Heart right ventricle (tissue), 16 donors: ENCODE data around the gene KL. TPM values are rescaled to one million over a fixed set of nuclear protein-coding genes. Genes with fewer than 3 reads are reported as not detected.

Experiments
- ATAC-seq, 8 donors: fragments of 200-7000 bp; cut with Tn5 transposase; one replicate each; pipeline ENCODE4 v1.9.1; 2020; ENCODE audit warnings: mild to moderate bottlenecking in 8 of 8, moderate library complexity in 8 of 8, moderate number of reproducible peaks in 1 of 8
- DNase-seq, 2 donors: peaks; one replicate each; pipeline ENCODE4 v3.0.0-alpha.2; 2020
- H3K27ac ChIP-seq, 10 donors: fragments of 200-600 bp; sonication (generic) in 2 of 10; one replicate each; pipeline versions ENCODE4 v1.5.0 to v1.8.0; 2020 to 2022; ENCODE audit warnings: mild to moderate bottlenecking in 3 of 10
- H3K27me3 ChIP-seq, 7 donors: fragments of 200-600 bp; one replicate each; pipeline ENCODE4 v1.8.0; 2021 to 2022; ENCODE audit warnings: mild to moderate bottlenecking in 2 of 7
- H3K36me3 ChIP-seq, 9 donors: fragments of 200-600 bp; sonication (generic) in 1 of 9; one replicate each; pipeline versions ENCODE4 v1.5.0 to v1.8.0; 2020 to 2022; ENCODE audit warnings: mild to moderate bottlenecking in 2 of 9
- H3K4me1 ChIP-seq, 9 donors: fragments of 200-600 bp; sonication (generic) in 1 of 9; one replicate each; pipeline versions ENCODE4 v1.5.0 to v1.8.0; 2020 to 2022; ENCODE audit warnings: mild to moderate bottlenecking in 4 of 9
- H3K4me3 ChIP-seq, 10 donors: fragments of 200-600 bp; sonication (generic) in 2 of 10; one replicate each; pipeline versions ENCODE4 v1.5.0 to v1.8.0; 2020 to 2022; ENCODE audit warnings: mild to moderate bottlenecking in 7 of 10, moderate library complexity in 2 of 10
- H3K9me3 ChIP-seq, 11 donors: fragments of 200-600 bp in 10 of 11; sonication (generic) in 2 of 11; one replicate each; pipeline versions ENCODE4 v1.5.0 to v1.8.0; 2013 to 2022; ENCODE audit warnings: mild to moderate bottlenecking in 2 of 11, control low read depth in 1 of 11, moderate library complexity in 1 of 11
- CTCF ChIP-seq, 9 donors: fragments of 200-600 bp; sonication (generic) in 2 of 9; IDR thresholded peaks; one replicate each; pipeline versions ENCODE4 v1.5.0 to v1.8.0; 2021 to 2022; ENCODE audit warnings: antibody characterized with exemption in 9 of 9, mild to moderate bottlenecking in 5 of 9, moderate library complexity in 1 of 9
- WGBS, 2 donors: extraction: QIAGEN DNeasy Blood & Tissue Kit; methylation state at CpG; one replicate each; pipeline ENCODE4 v1.1.7; 2013; ENCODE audit warnings: inconsistent platforms in 1 of 2; 5-methylcytosine and 5-hydroxymethylcytosine counted together
- intact Hi-C, 10 donors: fragments of 100-400 bp; cut with DNase I; formaldehyde crosslinking; loops; one replicate each; pipeline versions ENCODE4 v1.11.1 to v1.14.2; 2022
- polyA plus RNA-seq, 2 donors: library from polyadenylated mRNA; stranded (reverse); fragments of 200-250 nt; gene quantifications; one replicate each; pipeline ENCODE4 v1.2.3, GENCODE V29; 2013
- total RNA-seq, 10 donors: library from RNA; stranded (reverse); fragmentation: NEBNext Ultra II Directional in 3 of 10; extraction: Animal tissue kit (Norgen Biotek cat#: 25700) in 3 of 10; gene quantifications; one replicate each; pipeline versions ENCODE4 v1.2.1 to v1.2.4, GENCODE V29; 2021 to 2023
- donor health status: Arrhythmogenic right ventricular cardiomyopathy.
- donor health status: ischemic (EF 13 %, LVEDD 7.1; RV severe dilation, severe dysfunction).
- donor health status: healthy with polysubstance abuse.
- donor health status: DM: no; HTN: yes; CAD: no.
- donor health status: DM: no; HTN: no; CAD: no.
- donor health status: ischemic (EF 25% LVEDD 6.9; RV normal size, moderate dysfunction).
- donor health status: ischemic (EF 25% LVEDD 5.7; RV mildly dilated, moderate dysfunction).
- donor health status: healthy.
- donor health status: DM: yes; HTN: yes; CAD: no.
- donor health status: Ischemic cardiomyopathy.
- donor health status: ischemic (EF 35%, LVEDD 5.7; RV mildly dilated, moderate dysfunction).
- donor health status: nonischemic (EF 11% LVEDD 7.7; RV severe dilation, severe dysfunction).
- donor health status: DM: yes; HTN: yes; CAD: no.
- donor health status: PGD.
- donor health status: ischemic (EF 29% LVEDD 5.4; RV normal size, mild dysfunction).
- donor health status: nonischemic (EF 23%, LVEDD 6.1; RV moderate dilation, normal function).

The KL gene
- total and polyA plus RNA-seq, 12 donors, result 0.80 to 2.7 (median 1.3) TPM

GRCh38 chr13:33076001-33076992 is 60.1 kb downstream of the KL start:
- no peak for DNase-seq
- intact Hi-C loops, result no loop called here
- Histone ChIP-seq H3K36me3 (no peaks in the 10 kb centered on the region), H3K4me3 (no peak overlapping the region), H3K27ac (no peak overlapping the region), H3K4me1 (peaks cover 0 to 5% (median 0%) of the 10 kb centered on the region in 9 donors), H3K9me3 (no peaks in the 10 kb centered on the region), H3K27me3 (no peaks in the 10 kb centered on the region)
- no peak for TF ChIP-seq CTCF (IDR thresholded peaks at IDR 0.05)
- no peak for ATAC-seq
- WGBS, 2 donors, result 92 to 93% methylated on average over 10 of the region's 10 CpGs

- no peak for DNase-seq
- intact Hi-C loops, result no loop called here
- no peaks in the 10 kb centered on the region for H3K36me3 ChIP-seq
- 80 to 98% methylated on average over 3 of the region's 3 CpGs for WGBS, 2 donors
- no peaks in the 10 kb centered on the region for H3K27me3 ChIP-seq
- peaks cover 0 to 11% (median 0%) of the 10 kb centered on the region in 9 donors for H3K4me1 ChIP-seq
- TF ChIP-seq CTCF (IDR thresholded peaks at IDR 0.05), result no peak
- H3K9me3 ChIP-seq, result no peaks in the 10 kb centered on the region
- peak in 1 of 8 donors; percentile 73 for ATAC-seq
- no peak overlapping the region for H3K27ac ChIP-seq
- no peak overlapping the region for H3K4me3 ChIP-seq
Observed at GRCh38 chr13:33078263-33078662, 62.0 kb downstream of the KL start.

GRCh38 chr13:33079960-33080359 is 63.7 kb downstream of the KL start:
- ATAC-seq (peak in 4 of 8 donors; percentile 17 to 46 (median 40)), DNase-seq (no peak)
- TF ChIP-seq CTCF (IDR thresholded peaks at IDR 0.05), result no peak
- intact Hi-C loops, result no loop called here
- Histone ChIP-seq H3K4me1 (peaks cover 0 to 11% (median 0%) of the 10 kb centered on the region in 9 donors), H3K36me3 (no peaks in the 10 kb centered on the region), H3K27ac (no peak overlapping the region), H3K9me3 (no peaks in the 10 kb centered on the region), H3K4me3 (no peak overlapping the region), H3K27me3 (no peaks in the 10 kb centered on the region)
- WGBS, 2 donors, result 71 to 85% methylated on average over 2 of the region's 2 CpGs

- Histone ChIP-seq H3K9me3 (no peaks in the 10 kb centered on the region), H3K4me3 (no peak overlapping the region), H3K27ac (no peak overlapping the region), H3K27me3 (no peaks in the 10 kb centered on the region), H3K36me3 (no peaks in the 10 kb centered on the region), H3K4me1 (peaks cover 0 to 11% (median 0%) of the 10 kb centered on the region in 9 donors)
- DNase-seq (no peak), ATAC-seq (no peak)
- TF ChIP-seq CTCF (IDR thresholded peaks at IDR 0.05), result no peak
- intact Hi-C loops, result no loop called here
- WGBS, 2 donors, result 42 to 49% methylated on average over 5 of the region's 5 CpGs
Observed at GRCh38 chr13:33080972-33081590, 64.9 kb downstream of the KL start.
